Measurements from ENCODE around the gene CRIP1.

The CRIP1 gene

DNA sequence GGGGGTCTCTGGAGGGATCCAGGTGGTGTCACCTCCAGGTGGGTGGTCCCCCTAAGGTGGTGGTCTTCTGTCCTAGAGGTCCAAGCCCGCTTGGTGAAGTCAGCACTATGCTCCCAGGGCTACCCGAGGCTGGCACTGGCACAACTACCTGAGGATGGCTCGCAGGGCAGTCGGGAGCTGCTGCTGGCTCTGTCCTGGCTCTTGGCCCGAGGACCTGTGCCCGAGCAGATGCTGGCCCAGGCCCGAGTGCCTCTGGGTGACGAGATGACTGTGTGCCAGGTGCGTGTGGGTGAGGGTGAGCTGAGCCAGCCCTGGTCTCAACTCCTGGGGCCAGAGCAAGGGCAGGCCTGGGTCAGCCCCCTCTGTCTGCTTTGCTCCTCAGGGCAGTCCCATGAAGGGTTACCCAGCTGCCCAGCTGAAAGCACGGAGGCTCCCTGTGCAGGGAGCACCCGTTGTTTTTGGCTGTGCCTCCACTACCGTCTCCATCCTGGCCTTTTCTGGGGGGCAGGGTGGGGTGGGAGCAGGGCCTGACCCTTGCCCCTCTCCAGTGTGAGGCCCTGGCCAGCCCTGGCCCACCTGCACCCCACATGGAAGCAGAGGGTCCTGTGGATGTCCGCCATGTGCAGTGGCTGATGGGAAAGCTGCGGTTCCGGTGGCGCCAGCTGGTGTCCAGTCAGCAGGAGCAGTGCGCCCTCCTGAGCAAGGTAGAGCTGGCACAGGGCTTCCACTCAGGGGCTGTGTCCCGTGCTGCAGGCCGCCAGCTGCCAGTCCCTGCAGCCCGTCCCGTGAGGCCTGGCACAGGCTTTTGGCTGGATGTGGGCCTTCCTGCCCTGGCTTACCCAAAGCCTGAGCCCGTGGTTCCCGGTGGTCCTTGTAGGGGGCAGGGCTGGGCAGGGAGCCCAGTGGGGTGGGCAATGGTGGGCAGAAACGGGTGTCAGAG lies 5.6 kb downstream of the CRIP1 start:
- Histone ChIP-seq H3K27ac (no peak overlapping the region), H3K27me3 (replicated peaks) (peaks cover 8% of the 10 kb centered on the region), H3K4me3 (ENCODE audit: low read depth, low read length) (no peak overlapping the region), H3K36me3 (replicated peaks) (no peaks in the 10 kb centered on the region)
- TF ChIP-seq, protein P1, sequence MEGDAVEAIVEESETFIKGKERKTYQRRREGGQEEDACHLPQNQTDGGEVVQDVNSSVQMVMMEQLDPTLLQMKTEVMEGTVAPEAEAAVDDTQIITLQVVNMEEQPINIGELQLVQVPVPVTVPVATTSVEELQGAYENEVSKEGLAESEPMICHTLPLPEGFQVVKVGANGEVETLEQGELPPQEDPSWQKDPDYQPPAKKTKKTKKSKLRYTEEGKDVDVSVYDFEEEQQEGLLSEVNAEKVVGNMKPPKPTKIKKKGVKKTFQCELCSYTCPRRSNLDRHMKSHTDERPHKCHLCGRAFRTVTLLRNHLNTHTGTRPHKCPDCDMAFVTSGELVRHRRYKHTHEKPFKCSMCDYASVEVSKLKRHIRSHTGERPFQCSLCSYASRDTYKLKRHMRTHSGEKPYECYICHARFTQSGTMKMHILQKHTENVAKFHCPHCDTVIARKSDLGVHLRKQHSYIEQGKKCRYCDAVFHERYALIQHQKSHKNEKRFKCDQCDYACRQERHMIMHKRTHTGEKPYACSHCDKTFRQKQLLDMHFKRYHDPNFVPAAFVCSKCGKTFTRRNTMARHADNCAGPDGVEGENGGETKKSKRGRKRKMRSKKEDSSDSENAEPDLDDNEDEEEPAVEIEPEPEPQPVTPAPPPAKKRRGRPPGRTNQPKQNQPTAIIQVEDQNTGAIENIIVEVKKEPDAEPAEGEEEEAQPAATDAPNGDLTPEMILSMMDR (IDR thresholded peaks at IDR 0.05; ENCODE audit: low read depth, low read length, missing control alignments), result no peak
- DNase-seq, result no peak
- in situ Hi-C loops (cut with HindIII; ENCODE audit: low pct_ligation_motif_present, low sequenced_read_pairs), result no loop called here

DNA sequence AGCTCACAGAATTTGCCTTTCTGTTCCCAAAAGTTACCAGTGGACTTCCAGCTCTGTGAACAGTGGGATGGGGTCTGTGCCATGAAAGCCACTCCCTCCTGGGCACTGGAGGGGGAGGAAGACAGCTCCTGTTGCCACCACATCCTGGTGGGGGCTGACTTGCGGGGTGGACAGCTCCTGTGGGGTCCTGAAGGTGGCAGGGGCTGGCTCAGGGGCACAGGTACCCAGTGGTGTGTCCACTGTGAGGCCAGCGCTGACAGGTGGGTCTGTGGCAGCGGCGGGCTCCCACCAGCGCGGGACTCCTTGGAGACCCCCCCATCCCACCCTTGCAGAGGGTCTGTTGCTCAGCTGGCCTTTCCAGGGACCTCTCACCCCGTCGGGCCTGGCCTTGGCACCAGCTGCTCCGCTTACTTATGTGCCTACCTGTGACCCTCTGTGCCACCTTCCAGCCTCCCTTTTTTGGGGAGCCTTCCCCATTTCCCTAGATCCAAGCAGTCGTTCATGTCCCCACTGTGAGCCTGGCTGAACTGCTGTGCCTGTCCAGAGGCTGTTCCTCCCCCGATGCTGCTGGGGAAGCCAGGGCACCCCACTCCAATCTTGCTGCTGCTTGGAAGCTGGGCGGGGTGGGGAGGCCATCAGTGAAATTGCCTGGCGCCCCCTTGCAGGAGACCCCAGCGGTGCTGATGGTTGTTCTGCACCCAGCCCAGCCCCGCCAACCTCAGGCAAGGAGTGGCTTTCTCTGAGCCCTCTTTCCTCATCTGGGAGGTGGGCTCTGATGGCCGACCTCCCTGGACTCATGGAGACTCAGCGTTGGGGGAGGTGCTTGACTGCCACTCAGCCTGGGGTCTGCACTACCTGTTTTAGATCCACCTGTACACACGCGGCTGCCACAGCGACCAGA lies 6.5 kb downstream of the CRIP1 start:
- in situ Hi-C loops (cut with HindIII; ENCODE audit: low pct_ligation_motif_present, low sequenced_read_pairs), result no loop called here
- H3K36me3 ChIP-seq (replicated peaks), result no peaks in the 10 kb centered on the region
- TF ChIP-seq, protein P1 (IDR thresholded peaks at IDR 0.05; ENCODE audit: low read depth, low read length, missing control alignments), result no peak
- DNase-seq, result no peak
- H3K27ac ChIP-seq, result no peak overlapping the region
- H3K4me3 ChIP-seq (ENCODE audit: low read depth, low read length), result no peak overlapping the region
- H3K27me3 ChIP-seq (replicated peaks), result no peaks in the 10 kb centered on the region

DNA sequence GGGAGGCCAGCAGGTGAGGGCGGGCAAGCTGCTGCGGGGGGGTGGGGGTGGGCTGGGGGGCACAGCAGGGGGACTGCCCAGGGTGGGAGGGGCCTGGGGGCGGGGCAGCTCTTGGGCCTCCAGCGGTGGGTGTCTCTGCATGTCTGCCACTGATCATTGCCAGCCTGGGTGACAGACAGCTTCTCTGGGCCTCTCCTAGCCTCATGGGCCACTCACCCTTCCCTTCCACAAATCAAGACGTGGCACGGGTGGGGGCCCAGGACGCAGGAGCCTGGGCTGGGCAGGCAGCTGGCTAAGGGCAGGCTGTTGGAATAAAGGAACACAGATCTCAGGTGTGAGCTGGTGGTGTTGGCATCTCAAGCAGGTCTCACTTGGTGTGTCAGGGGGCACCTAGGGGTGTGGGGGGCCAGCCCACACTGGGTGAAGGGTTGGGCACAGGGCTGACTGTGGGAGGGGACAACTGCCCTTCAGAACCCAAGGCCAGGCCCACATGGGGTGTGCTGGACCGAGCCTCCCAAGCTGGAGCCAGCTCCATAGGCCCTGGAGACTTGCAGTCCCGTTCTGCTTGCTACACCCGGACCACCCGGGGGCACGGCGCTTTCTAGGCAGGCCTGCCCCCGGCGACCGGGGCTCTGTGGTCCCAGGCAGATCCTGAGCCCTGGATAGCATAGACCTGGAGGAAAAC lies 7.4 kb downstream of the CRIP1 start:
- TF ChIP-seq, protein P1 (IDR thresholded peaks at IDR 0.05; ENCODE audit: low read depth, low read length, missing control alignments), result no peak
- no peak for DNase-seq
- no peak overlapping the region for H3K27ac ChIP-seq
- H3K4me3 ChIP-seq (ENCODE audit: low read depth, low read length), result no peak overlapping the region
- in situ Hi-C loops (cut with HindIII; ENCODE audit: low pct_ligation_motif_present, low sequenced_read_pairs), result no loop called here
- no peaks in the 10 kb centered on the region for H3K27me3 ChIP-seq (replicated peaks)
- H3K36me3 ChIP-seq (replicated peaks), result no peaks in the 10 kb centered on the region

DNA sequence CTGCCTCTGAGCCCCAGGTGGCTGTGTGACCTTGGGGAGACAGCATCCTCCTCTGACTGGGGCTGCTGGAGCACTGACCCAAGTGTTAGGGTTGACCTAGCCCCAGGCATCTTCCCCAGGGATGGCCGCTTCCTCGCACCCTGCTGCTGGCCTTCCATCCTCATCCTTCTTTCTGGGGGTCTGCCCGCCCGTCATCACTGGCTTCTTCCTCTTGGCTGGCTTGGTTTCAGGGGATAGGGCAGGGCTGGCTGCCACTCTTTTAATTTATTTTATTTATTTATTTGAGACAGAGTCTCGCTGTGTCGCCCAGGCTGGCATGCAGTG lies 7.9 kb downstream of the CRIP1 start:
- no peak overlapping the region for H3K4me3 ChIP-seq (ENCODE audit: low read depth, low read length)
- in situ Hi-C loops (cut with HindIII; ENCODE audit: low pct_ligation_motif_present, low sequenced_read_pairs), result no loop called here
- TF ChIP-seq, protein P1 (IDR thresholded peaks at IDR 0.05; ENCODE audit: low read depth, low read length, missing control alignments), result no peak
- DNase-seq, result no peak
- no peaks in the 10 kb centered on the region for H3K36me3 ChIP-seq (replicated peaks)
- no peaks in the 10 kb centered on the region for H3K27me3 ChIP-seq (replicated peaks)
- no peak overlapping the region for H3K27ac ChIP-seq

DNA sequence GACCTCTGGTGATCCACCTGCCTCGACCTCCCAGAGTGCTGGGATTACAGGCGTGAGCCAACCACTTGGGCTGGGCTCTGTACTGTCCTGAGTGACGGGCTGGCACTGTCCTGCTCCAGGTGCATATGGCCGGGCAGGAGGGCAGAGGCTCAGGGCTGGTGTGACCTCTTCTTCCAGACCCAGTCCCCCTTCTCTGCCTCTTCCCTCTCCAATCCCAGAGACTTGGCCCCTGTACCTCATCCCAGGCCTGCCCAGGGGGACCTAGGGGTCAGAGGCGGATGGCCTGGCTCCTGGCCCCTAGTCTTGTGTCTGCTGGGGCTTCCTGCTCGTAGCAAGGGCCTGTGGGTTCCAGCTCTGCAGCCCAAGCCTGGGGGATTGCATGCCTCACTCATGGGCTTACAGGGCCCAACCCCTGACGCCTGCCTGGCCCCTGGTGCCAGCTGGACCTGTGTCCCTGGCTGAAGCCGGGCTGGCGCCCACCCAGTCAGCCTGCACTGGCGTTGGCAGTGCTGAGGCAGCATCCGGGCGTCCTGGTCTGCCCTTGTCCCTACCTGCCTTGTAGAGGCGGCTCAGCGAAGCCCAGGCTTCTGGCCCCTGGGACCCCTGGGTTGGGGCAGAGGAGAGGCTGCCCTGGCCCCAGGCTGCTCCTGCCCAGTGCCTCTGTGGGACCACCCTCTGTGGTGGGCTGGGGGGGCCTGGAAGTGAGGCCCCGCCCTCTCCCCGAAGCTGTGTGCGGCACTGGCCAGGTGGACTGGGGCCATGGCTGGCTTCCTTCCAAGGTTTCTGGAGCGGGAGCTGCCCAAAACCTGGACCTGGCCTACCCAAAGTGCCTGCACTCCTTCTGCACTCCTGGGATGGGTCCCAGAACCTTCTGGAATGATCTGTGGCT lies 8.7 kb downstream of the CRIP1 start:
- in situ Hi-C loops (cut with HindIII; ENCODE audit: low pct_ligation_motif_present, low sequenced_read_pairs), result no loop called here
- TF ChIP-seq, protein P1 (IDR thresholded peaks at IDR 0.05; ENCODE audit: low read depth, low read length, missing control alignments), result no peak
- Histone ChIP-seq H3K27me3 (replicated peaks) (no peaks in the 10 kb centered on the region), H3K27ac (no peak overlapping the region), H3K36me3 (replicated peaks) (no peaks in the 10 kb centered on the region), H3K4me3 (ENCODE audit: low read depth, low read length) (no peak overlapping the region)
- DNase-seq, result no peak

All from brain microvascular endothelial cell (primary cell).